K562 (cell line): ENCODE data around the gene PRPF8. TPM values are rescaled to one million over a fixed set of nuclear protein-coding genes. Genes with fewer than 3 reads are reported as not detected.

ENCODE experiments used
- BRF1 ChIP-seq: IDR thresholded peaks from 3 replicates; pipeline ENCODE4 v1.6.1; 2011; ENCODE audit warnings: borderline replicate concordance, mild to moderate bottlenecking; ENCODE audit not compliant: insufficient read length; ENCODE audit errors: extremely low read depth
- CUX1 ChIP-seq: fragments of 200-800 bp; sonication (Bioruptor generic); IDR thresholded peaks from 2 replicates; pipeline ENCODE4 v1.6.1; 2016; ENCODE audit warnings: missing genetic modification characterization, missing compliant biosample characterization
- E2F3 ChIP-seq: fragments of 250-450 bp; sonication (Bioruptor Pico); IDR thresholded peaks from 2 replicates; pipeline ENCODE4 v1.4.0; 2020; ENCODE audit warnings: mild to moderate bottlenecking
- HNRNPH1 ChIP-seq: fragments of 200-400 bp; formaldehyde crosslinking; optimal IDR thresholded peaks from 2 replicates; pipeline ENCODE3; 2017; ENCODE audit warnings: low read depth, mild to moderate bottlenecking, low read length, moderate library complexity
- HSF4 ChIP-seq: fragments of 250-450 bp; sonication (Bioruptor Pico); IDR thresholded peaks from 2 replicates; pipeline ENCODE4 v2.1.2; 2022; ENCODE audit warnings: mild to moderate bottlenecking, moderate library complexity, borderline replicate concordance
- ILF3 ChIP-seq: fragments of 450-650 bp; IDR thresholded peaks from 2 replicates; pipeline ENCODE4 v1.6.1; 2018; ENCODE audit warnings: antibody characterized with exemption, mild to moderate bottlenecking, moderate library complexity, borderline replicate concordance
- IRF2 ChIP-seq: sonication (generic); formaldehyde crosslinking; IDR thresholded peaks from 2 replicates; pipeline ENCODE4 v1.8.1; 2022; ENCODE audit warnings: mild to moderate bottlenecking, missing genetic modification reagents
- RBM15 ChIP-seq: fragments of 200-400 bp; formaldehyde crosslinking; IDR thresholded peaks from 2 replicates; pipeline ENCODE4 v1.6.1; 2018; ENCODE audit warnings: mild to moderate bottlenecking, low read length, moderate library complexity; ENCODE audit not compliant: insufficient read depth
- RBM22 ChIP-seq: fragments of 200-400 bp; formaldehyde crosslinking; IDR thresholded peaks from 2 replicates; pipeline ENCODE4 v1.6.1; 2018; ENCODE audit warnings: low read length, low read depth; ENCODE audit not compliant: poor library complexity, severe bottlenecking
- SPI1 ChIP-seq: IDR thresholded peaks from 2 replicates; pipeline ENCODE4 v1.6.1; 2011; ENCODE audit warnings: low read depth, low read length, control low read depth, borderline replicate concordance
- SRF ChIP-seq, 2 experiments: fragments of 250-450, 450-650 bp in 1 of 2; sonication (Bioruptor Pico) in 1 of 2; sonication (generic) in 1 of 2; formaldehyde crosslinking; IDR thresholded peaks; 2 replicates each; pipeline versions ENCODE4 v1.5.0 to v1.5.1; 2020 to 2022; ENCODE audit warnings: mild to moderate bottlenecking in 1 of 2, missing genetic modification reagents in 1 of 2
- ZNF408 ChIP-seq: fragments of 250-450 bp; sonication (Bioruptor Pico); IDR thresholded peaks from 2 replicates; pipeline ENCODE4 v1.4.0; 2020; ENCODE audit warnings: low read depth, mild to moderate bottlenecking, moderate library complexity
- ZNF75A ChIP-seq: fragments of 450-650 bp; formaldehyde crosslinking; IDR thresholded peaks from 2 replicates; pipeline ENCODE4 v1.4.0; 2020; ENCODE audit warnings: mild to moderate bottlenecking
- polyA plus RNA-seq, 8 experiments: library from polyadenylated mRNA; depleted of rRNA in 4 of 8; stranded (reverse) in 5 of 8; unstranded in 3 of 8; fragments of >200 nt; fragmentation: Nextera tagmentation in 2 of 8; fragmentation: Illumina TruSeq in 1 of 8; extraction: Ambion mirVana in 2 of 8; extraction: Trizol in 1 of 8; gene quantifications; 2 replicates each; pipeline versions ENCODE4 v1.2.1 to v1.2.3, GENCODE V29; 2011 to 2014; ENCODE audit warnings: inconsistent platforms in 1 of 8, missing spikeins in 1 of 8
- total RNA-seq, 7 experiments: library from RNA; depleted of rRNA in 6 of 7; stranded (reverse); fragments of >200 nt in 6 of 7; fragmentation: Illumina TruSeq in 2 of 7; extraction: Trizol in 2 of 7; gene quantifications; 2 replicates each; pipeline versions ENCODE4 v1.2.1 to v1.2.3, GENCODE V29; 2011 to 2021; ENCODE audit warnings: low replicate concordance in 1 of 7

Gene PRPF8
- total and polyA plus RNA-seq, 9 of the 15 experiments (the other 6 are each of a cell fraction or from before 2014, with no cell fraction given): 64.3 to 294 (median 85.9) TPM

- no peak for TF ChIP-seq CUX1 (CRISPR knock-in tag)
- TF ChIP-seq ZNF75A (CRISPR knock-in tag): no peak
- no peak for TF ChIP-seq HNRNPH1
- TF ChIP-seq E2F3 (CRISPR knock-in tag): no peak
- TF ChIP-seq RBM22: no peak
- no peak for TF ChIP-seq RBM15
- no peak for TF ChIP-seq ZNF408 (CRISPR knock-in tag)
- TF ChIP-seq ILF3: no peak
- no peak for TF ChIP-seq SPI1
- TF ChIP-seq BRF1: no peak
- TF ChIP-seq IRF2 (CRISPR knock-in tag): no peak
- TF ChIP-seq HSF4: no peak
- TF ChIP-seq SRF (CRISPR knock-in tag; IDR thresholded peaks at IDR 0.05): 0 out of 4 replicates have a peak, but pooled peaks of 1 of the 2 experiments have one; percentile 50
These were observed 31.6 kb upstream of the PRPF8 start (continued) for GRCh38 chr17:1716076-1716911.
